Sigmoid colon (tissue), 4 donors: ENCODE results near the gene SLC22A1.

Experiments
- CTCF ChIP-seq, 4 experiments: fragments of 450-650 bp in 3 of 4; fragments of 200-600 bp in 1 of 4; IDR thresholded peaks; one replicate each; pipeline ENCODE4 v1.5.1; 2016 to 2019; ENCODE audit warnings: antibody characterized with exemption in 4 of 4, mild to moderate bottlenecking in 3 of 4, moderate library complexity in 2 of 4
- EP300 ChIP-seq, 4 donors: sonication (generic); formaldehyde crosslinking; IDR thresholded peaks; one replicate each; pipeline ENCODE4 v1.6.1; 2017; ENCODE audit warnings: antibody characterized with exemption in 4 of 4
- POLR2A ChIP-seq, 2 donors: fragments of 450-650 bp; IDR thresholded peaks; one replicate each; pipeline ENCODE4 v1.6.1; 2016; ENCODE audit warnings: antibody characterized with exemption in 2 of 2, mild to moderate bottlenecking in 2 of 2, moderate library complexity in 2 of 2

GRCh38 chr6:160198606-160199211 lies 77.1 kb downstream of the SLC22A1 start:
- no peak for TF ChIP-seq CTCF (IDR thresholded peaks at IDR 0.05)
- TF ChIP-seq POLR2A (IDR thresholded peaks at IDR 0.05): no peak
- TF ChIP-seq EP300 (IDR thresholded peaks at IDR 0.05): no peak
